Stimulated activated CD4-positive, alpha-beta T cell treated with anti-CD3 and anti-CD28 coated beads, Interleukin-4, amount 100 ng/mL, for 48 hours (primary cell): ENCODE measurements around the gene TSSK2.
"Not testable (repeated sequence)": the region's sequence is repeated elsewhere in the genome, so short reads cannot be mapped to it uniquely, and the experiment has no call there.

Experiments
- DNase-seq, 2 donors: peaks; one replicate each; pipeline ENCODE4 v3.0.0-alpha.2; 2020; ENCODE audit warnings: low read depth in 2 of 2

Gene TSSK2

DNA sequence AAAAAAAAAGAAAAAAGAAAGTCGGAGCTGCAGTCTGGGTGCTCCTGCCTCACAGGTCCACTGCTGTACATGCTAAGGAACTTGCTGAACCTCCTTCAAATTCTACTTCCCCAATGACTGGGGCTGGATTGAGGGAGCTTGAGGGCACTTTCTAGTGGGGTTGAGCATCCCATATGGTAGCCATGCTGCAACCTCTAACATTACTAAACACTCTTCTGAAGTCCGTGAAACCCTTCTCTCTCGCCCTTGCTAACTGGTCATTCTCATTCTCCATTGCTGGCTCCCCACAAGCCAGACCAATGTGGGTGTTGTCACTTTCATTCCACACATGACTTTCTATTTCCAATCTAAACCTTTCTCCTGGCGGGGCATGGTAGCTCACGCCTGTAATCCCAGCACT, 12.1 kb downstream of the TSSK2 start:
- DNase-seq: no peak

DNA sequence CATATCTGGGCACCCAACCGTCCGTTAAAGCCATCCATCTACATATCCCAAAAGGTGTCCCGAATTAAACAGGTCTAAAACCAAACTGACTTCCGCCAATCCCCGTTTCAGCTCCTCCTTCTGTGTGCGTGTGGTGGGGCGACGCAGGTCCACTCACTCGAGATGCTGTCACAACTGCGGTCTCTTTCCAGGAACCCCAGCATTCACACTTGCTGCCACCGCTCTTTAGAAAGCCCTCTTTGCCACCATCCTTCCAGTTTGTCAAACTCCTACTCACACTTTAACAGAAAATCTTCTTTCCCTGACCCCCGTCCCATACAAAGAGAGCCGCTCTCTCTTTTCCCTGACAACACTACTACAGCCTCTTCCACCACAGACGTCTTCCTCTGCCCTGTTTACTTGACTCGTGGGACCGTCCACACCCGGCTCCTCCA, 12.9 kb downstream of the TSSK2 start:
- peak; percentile 19 to 30 for DNase-seq

DNA sequence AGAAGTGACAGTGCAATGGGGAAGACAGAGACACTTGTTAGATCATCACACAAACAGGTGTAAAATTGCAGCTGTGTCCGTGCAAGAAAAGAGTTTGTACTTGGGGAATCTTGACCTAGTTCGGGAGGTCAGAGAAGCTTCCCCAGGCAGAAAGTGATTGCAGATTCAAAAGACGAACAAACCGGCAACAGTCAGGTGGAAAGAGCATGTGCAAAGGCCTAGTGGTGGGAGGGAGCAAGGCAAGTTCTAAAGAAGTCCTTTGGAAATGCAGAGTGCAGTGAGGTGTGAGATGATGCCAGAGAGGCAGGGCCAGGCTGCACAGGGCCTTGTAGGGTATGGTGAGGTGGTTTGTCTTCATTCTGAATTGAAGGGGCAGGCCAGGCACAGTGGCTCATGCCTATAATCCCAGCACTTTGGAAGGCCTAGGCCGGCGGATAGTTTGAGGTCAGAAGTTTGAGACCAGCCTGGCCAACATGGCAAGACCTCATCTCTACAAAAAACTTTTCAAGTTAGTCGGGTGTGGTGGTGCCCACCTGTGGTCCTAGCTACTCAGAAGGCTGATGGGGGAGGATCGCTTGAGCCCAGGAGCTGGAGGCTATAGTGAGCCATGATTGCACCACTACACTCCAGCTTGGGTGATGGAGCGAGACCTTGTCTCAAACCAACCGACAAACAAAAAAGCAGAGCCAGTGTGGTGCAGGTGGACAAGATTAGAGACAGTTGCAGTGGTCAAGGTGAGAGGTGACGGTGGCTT, 15.3 kb downstream of the TSSK2 start:
- no peak for DNase-seq

DNA sequence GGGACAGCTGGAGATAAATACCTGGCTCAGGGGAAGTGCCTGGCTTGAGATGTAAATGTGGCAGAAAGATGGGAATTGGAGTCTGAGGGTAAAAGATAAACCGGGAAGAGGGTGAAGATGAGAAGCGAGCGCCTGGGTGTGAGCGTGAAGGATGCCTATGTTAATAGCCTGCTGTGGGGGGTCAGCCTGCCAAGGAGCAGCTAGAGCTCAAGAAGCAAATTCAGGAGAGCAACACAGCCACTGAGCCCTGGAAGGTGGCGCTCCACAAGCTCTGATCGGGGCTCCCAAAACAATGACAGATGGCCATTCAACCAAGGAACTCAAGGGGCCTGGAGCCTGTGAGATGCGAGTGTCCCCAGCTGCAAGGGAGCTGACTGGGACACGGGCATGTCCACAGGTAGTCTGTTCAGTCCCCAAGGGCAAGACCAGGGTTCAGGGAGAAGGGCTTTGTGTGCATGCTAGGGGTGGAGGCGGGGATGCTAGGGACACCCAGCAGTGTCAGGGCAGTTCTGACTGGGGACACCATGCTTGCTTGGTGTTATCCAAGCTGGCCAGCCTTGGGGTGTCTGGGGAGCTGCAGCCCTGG, 16.2 kb downstream of the TSSK2 start:
- DNase-seq: no peak

DNA sequence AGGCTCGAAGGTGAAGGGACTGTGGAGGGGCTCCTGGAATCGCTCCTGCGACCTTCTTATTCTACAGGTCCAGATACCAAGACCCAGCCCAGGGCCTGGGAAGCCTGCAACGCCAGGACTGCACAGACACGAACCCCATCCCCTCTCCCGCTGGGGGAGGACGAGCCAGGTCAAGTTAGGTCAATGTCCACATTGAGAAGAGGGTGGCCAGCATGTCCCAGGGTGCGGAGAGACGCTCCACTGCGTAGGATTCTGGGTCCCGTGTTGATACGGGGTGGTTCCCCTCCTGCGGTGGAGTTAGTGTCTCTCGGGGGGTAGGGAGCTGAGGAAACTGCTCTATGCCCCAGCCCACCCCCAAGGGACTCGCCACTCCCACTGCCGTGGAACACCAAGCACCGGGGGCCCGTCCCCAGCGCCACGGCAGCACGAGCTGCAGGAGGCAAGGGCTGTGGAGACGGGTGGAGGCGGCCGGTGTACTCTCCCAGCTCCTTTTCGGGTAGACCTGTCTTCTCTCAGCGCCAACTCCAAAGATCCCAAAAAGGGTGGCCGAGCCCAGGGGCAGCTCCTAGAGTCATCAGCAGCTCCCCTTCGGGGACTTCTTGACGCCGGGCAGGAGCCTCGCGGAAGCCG, 17.4 kb downstream of the TSSK2 start:
- no peak for DNase-seq

DNA sequence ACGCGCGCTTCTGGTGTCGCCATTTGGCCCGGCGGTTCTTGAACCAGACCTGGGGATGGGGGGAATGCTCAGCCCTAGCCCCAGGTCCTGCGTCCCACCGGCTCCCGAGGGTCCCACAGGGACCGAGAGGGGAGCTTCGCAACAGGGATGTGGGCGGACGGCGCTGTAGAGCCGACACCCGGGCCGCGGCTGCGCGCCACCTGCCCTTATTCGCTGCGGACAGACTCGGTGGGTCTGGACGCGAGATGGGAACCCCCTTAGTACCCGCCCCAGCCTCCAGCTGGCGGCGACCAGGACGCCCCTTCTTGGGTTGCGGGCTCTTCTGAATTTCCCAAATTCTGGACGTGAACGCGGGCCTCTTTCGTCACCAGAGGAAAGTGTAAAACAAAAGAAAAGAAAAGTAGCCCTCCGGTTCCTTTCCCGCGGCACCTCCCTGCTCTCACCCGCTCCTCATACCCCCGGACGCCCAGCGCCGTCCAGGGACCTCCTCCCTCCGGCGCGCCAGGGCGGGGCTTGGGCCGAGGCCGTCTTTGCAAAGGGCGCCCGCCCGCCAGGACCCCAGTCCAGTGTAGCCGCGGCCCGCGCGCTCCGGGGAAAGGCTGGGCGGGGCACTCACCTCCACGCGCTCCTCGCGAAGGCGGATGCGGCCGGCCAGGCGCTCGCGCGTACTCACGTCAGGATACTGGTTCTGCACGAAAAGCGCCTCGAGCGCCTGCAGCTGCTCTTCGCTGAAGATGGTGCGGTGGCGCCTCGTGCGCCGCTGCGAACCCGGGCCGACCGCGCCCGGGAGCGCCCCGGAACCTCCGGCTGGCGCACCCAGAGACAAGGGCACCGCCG, 18.2 kb downstream of the TSSK2 start:
- peak in 1 of 2 donors; percentile 24 for DNase-seq

DNA sequence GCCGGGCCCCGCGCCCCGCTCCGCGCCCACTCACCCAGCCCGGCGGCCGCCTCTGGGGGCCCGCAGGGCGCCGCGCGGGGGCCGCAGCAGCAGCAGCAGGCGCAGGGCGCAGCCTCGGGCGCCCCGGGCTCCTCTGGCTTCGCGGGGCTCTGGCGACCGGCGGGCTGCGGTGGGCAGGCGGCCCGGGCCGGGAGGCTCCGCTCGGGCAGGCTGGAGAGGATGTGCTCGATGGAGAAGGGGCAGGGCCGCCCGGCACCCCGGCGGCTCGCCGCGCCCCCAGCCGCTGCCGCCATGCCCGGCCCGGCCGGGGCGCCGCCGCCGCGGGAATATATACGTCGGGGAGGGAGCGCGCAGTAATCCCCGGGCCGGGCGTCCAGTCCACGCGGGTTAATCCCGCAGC, 18.9 kb downstream of the TSSK2 start, which contains the start of gene GSC2:
Gene GSC2 (minus strand): TSS at position 302 of the 400 bp plus-strand sequence. CDS start 9 bp downstream, at position 293.
- DNase-seq: no peak

DNA sequence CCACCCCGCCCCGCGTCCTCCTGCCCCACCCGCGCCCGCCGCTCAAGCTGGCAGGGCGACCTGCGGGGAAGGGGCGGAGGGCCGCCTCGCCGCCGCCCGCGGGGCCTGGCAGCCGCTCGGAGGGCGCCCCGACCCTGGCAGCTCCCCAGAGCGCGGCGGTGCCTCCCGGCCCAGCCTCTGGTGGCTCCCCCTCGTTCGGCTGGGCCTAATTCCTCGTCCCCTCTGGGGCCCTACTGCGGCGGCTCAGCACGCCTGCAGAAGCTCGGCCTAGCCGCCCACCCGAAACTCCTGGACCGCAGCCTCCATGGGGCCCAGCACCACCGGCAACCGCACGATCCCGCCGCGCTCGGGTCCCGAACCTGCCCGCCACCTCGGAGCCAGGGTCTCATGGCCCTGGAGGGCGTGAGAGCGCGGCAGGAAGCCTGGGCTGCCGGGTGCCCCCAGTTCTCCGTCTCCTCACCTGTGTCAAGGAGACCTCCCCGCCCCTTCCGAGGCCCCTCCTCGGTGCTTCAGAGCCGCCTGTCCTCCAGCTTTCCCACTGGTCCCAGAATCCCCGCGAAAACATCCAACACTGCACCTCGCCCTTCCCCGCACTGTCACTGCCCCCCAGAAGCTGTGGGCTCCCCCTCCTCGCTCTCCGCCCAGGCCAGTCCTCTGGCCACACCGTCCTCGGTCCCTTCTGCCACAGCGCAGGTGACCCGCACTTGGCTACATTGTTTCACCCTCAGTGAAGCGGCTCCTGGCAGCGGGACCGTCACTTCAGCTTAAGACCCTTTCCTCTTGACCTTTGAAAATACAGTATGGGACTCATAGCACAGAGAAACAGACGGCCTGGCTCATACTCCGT, 19.6 kb downstream of the TSSK2 start:
- no peak for DNase-seq

DNA sequence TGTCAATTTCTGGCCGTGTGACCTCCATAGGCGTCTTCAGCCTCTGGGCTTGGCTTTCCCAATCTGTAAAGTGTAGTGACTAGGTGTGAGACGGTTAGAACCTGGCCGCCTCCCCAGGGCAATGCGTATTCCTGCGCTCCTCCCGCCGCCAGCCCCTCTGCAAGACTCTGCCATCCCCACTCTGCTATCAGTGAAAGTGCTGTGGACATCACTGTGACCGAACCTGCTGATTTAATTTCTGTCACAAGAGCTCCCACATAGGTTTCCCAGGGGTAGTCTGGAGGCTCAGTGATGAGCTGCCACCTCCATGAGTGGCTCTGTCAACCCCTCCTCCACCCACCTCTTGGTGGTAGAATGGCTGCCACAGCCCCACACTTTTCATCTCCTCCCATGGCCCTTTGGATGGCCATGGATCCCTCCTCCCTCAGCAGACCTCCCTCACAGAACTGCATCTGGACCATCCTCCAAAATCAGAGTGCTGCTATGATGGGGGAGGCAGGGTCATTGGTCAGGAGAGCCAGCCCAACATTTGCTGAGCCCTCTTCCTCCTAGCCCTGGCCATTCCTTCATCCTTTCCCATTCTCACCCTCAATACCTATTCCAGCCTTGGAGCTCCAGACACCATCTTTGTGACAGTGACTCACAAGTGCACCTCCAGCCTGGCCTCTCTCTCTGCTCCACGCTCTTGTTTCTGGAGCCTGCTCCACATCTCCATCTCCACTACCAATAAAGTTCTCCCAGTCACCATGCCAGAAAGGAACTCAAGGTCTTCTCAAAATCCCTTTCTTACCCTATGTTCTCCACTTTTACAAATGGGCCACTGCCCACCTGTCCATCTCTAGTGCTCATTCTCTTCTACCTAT, 20.5 kb downstream of the TSSK2 start:
- no peak for DNase-seq

DNA sequence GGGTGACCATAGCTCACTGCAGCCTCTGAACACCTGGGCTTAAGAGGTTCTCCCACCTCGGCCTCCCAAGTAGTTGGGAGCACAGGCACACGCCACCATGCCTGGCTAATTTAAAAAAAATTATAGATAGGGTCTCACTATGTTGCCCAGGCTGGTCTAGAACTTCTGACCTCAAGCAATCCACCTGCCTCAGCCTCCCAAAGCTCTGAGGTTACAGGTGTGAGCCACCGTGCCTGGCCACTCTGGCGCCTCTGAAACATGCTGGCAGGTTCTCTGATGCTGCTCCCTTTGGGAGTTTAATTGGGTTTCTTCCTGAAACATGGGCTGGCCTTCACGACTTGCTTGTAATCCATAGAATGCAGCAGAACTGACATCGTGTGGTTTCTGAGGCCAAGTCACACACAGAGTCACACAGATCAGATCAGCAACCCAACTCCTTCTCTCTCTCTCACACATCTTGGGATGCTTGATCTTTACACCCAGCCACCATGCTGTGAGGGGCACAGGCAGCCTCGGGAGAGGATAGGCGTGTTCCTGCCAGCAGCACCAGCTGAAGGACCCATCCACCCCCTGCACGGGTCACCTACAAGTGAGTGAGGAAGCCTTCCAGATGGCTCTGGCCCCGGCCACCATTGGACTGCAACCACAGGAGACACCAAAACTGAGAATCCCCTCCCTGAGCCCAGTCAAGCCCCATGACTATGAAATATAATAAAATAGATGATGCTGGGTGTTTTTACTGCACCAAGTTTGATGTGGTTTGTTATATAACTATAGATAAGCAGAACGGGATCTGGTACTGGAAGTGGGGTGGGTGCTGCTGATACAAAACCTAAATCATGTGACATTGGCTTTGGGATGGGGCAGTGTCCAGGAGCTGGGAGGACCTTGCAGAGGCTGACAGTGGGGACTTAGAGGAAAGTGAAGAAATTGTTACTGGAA, 22.1 kb downstream of the TSSK2 start:
- no peak for DNase-seq

DNA sequence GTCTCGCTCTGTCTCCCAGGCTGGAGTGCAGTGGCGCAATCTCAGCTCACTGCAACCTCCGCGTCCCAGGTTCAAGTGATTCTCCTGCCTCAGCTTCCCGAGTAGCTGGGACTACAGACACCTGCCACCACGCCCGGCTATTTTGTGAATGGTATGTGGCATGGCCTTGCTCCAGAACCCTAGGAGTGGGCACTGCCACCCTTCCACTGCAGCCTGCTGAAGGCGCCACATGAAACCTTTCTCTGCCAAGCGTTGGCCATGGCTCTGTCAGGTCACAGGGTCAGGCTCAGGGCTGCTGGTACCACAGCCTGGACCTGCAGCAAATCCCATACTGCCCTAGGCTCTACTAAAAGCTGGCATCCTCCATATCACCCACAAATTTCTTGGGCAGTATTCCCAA, 25.0 kb downstream of the TSSK2 start:
- not testable (repeated sequence) for DNase-seq

DNA sequence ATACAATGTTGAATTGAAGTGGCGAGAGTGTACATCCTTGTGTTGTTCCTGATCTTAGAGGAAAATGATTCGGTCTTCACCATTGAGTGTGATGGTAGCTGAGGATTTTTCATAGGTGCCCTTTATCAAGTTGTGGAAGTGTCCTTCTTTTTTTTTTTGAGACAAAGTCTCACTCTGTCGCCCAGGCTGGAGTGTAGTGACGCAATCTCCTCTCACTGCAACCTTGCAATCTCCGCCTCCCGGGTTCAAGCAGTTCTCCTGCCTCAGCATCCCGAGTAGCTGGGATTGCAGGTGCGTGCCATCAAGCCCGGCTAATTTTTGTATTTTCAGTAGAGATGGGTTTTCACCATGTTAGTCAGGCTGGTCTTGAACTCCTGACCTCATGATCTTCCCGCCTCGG, 27.5 kb downstream of the TSSK2 start:
- not testable (repeated sequence) for DNase-seq

DNA sequence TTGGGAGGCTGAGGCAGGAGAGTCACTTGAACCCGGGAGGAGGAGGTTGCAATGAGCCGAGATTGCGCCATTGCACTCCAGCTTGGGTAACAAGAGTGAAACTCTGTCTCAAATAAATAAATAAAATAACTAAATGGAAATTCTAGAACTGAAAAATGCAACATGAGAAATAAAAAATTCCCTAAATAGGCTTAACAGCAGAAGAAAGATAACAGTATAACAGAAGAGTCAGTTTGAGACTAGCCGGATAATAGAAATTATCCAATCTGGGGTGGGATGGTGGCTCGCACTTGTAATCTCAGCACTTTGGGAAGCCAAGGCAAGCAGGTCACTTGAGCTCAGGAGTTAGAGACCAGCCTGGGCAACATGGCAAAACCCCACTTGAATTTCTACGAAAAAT, 33.3 kb downstream of the TSSK2 start:
- DNase-seq: no peak

DNA sequence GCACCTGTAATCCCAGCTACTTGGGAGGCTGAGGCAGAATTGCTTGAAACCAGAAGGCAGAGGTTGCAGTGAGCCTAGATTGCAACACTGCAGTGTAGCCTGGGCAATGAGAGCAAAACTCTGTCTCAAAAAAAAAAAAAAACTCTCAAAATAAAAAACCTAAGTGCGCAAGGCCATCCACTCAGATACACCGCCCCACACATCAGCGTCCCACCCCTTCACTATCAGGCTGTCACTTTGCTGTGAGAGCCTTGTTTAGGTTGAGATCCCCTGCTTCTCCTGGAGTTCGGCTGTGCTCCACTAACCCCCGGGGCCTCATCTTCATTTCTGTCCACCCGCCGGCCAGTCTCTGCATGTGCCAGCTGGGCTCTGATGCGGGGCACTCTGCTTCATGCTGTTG, 35.3 kb downstream of the TSSK2 start:
- no peak for DNase-seq

DNA sequence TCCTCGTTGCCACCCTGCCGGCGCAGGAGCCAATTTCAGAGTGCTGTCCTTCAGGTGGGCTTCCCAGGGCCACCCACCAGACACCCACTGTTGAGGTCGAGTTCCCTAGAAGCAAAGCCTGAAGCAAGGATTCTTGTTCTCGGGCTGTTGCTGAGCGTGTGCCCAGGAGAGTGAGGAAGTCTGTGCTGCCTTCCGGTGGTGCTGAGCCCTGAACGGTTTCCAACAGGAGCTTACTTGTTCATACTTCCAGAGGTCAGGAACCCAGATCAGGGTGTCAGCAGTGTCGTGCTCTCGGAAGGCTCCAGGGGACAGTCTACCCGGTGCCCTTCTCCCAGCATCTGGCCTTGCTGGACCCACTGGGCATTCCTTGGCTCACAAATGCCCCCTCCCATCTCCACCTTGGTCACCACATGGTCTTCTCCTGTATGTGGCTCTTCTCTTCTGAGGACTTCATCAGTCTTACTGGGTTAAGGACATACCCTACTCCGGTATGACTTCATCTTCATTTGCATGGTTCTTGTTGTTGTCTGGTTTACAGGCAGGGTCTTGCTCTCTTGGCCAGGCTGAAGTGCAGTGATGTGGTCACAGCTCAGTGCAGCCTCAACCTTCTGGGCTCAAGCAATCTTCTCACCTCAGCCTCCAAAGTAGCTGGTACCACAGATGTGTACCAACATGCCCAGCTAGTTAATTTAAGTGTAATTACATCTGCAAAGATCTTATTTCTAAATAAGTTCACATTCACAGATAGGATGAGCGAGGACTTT, 36.2 kb downstream of the TSSK2 start:
- DNase-seq: no peak

DNA sequence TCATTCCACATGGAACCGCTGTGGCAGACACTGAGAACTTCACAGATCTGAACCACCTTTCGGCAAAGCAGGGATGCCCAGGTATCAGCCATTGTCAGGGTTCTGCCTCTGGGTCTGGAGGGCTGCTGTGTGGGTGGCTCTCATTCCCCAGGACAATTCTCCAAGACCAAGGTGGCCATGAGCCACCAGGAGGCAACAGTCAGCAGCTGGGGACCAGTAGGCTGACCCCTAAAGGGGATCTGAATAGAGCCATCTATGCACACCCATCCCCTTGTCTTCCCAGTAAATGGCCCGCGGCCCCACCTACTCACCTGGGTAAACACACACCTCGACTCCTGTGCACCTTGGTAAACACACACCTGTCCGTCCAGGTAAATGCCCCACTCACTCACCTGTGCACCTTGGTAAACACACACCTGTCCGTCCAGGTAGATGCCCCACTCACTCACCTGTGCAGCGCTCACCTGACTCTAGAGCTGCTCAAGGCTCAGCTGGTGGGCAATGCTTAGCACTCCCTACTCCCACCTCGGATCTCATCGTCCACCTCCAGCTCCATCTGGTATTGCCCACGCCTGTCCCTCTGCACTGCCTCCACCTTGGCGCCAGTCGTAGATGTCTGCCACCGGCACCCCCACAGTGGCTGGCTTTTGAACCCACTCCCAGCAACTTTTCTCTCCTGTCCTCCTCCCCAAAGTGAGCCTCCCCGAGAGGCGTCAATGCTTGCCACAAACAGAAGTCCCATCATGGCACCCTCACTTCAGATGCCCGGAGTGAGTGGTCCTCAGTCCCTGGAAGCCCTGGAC, 37.2 kb downstream of the TSSK2 start:
- DNase-seq: no peak
